Lower leg skin (tissue), 3 donors: ENCODE data around the gene TCERG1L.

Source experiments
- POLR2A ChIP-seq, 2 donors: fragments of 450-650 bp; IDR thresholded peaks; one replicate each; pipeline ENCODE4 v1.6.1; 2016 to 2017; ENCODE audit warnings: antibody characterized with exemption in 2 of 2, mild to moderate bottlenecking in 1 of 2, moderate library complexity in 1 of 2
- TF ChIP-seq, protein P1 (sequence below), 3 donors: fragments of 450-650 bp; IDR thresholded peaks; one replicate each; pipeline ENCODE4 v1.5.1; 2016; ENCODE audit warnings: antibody characterized with exemption in 3 of 3, mild to moderate bottlenecking in 3 of 3, moderate library complexity in 2 of 3

DNA sequence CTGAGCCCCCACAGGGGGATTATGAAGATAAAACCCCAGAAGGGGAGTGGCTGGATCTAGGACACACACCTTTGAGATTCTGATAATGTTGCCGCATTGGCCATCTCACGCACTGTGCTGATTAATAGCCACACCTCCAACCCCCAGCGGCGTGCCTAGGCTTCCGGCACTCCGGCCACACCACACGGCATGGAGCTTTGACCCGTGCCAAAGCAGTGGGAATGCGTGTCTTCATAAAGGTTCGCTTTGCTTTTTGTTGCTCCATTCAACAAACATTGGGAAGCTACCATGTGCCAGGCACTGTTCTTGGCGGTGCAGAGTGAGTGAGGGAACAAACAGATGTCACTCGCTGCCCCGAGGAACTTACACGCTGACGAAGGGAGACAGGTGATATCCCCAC is 117.6 kb downstream of the TCERG1L start:
- TF ChIP-seq, protein P1, sequence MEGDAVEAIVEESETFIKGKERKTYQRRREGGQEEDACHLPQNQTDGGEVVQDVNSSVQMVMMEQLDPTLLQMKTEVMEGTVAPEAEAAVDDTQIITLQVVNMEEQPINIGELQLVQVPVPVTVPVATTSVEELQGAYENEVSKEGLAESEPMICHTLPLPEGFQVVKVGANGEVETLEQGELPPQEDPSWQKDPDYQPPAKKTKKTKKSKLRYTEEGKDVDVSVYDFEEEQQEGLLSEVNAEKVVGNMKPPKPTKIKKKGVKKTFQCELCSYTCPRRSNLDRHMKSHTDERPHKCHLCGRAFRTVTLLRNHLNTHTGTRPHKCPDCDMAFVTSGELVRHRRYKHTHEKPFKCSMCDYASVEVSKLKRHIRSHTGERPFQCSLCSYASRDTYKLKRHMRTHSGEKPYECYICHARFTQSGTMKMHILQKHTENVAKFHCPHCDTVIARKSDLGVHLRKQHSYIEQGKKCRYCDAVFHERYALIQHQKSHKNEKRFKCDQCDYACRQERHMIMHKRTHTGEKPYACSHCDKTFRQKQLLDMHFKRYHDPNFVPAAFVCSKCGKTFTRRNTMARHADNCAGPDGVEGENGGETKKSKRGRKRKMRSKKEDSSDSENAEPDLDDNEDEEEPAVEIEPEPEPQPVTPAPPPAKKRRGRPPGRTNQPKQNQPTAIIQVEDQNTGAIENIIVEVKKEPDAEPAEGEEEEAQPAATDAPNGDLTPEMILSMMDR (IDR thresholded peaks at IDR 0.05): no peak
- no peak for TF ChIP-seq POLR2A (IDR thresholded peaks at IDR 0.05)
